IPS-18a (cell line): Measurements from ENCODE around the gene PLXNC1.

Experiments
- H3K27ac ChIP-seq: one replicate; pipeline ENCODE4 v1.5.1; 2013; ENCODE audit warnings: low read length
- H3K27me3 ChIP-seq: one replicate; pipeline ENCODE4 v1.6.1; 2013; ENCODE audit warnings: mild to moderate bottlenecking, low read length; ENCODE audit not compliant: control insufficient read depth, insufficient read depth
- H3K36me3 ChIP-seq: one replicate; pipeline ENCODE4 v1.6.1; 2013; ENCODE audit warnings: low read depth, low read length; ENCODE audit not compliant: control insufficient read depth
- H3K4me1 ChIP-seq: one replicate; pipeline ENCODE4 v1.6.1; 2013; ENCODE audit warnings: low read depth, low read length; ENCODE audit not compliant: control insufficient read depth
- H3K4me3 ChIP-seq: one replicate; pipeline ENCODE4 v1.5.1; 2013; ENCODE audit warnings: low read length
- H3K9ac ChIP-seq: one replicate; pipeline ENCODE4 v1.6.1; 2013; ENCODE audit warnings: mild to moderate bottlenecking, low read length, moderate library complexity
- H3K9me3 ChIP-seq: one replicate; pipeline ENCODE4 v1.6.1; 2013; ENCODE audit warnings: low read depth, low read length; ENCODE audit not compliant: control insufficient read depth

PLXNC1 gene

DNA sequence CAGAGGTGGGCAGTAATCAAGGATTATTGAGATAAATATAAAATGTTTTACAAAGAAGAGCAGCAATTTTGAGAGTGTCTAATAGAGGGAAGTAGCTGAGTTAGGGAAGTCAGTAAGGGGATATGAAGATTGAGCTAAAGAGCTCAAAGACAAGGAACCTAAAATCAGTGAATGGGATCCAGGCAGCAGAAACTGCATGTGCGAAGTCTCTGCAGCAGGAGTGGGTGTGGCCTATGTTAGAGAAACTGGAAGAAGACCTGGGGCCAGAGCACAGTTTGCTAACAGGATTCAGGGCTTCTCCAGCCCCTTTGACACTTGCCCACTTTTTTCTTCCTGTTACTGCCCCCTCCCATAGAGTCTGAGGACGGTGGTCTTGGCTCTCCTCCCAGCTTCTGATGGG lies 36.3 kb upstream of the PLXNC1 start:
- Histone ChIP-seq H3K36me3 (no peaks in the 10 kb centered on the region), H3K9ac (no peak overlapping the region)

DNA sequence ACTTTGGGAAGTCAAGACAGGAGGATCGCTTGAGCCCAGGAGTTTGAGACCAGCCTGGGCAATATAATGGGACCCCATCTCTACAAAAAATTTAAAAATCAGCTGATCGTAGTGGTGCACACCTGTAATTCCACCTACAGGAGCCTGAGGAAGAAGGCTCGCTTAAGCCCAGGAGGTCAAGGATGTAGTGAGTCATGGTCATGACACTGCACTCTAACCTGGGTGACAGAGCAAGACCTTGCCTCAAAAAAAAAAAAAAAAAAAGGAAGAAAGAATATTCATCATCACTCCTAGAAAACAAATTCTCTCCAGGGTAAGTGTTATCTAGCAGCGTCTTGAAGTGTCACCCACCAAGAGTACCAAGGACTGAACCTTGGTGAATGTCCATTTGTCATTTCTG lies 34.2 kb upstream of the PLXNC1 start:
- Histone ChIP-seq H3K9me3 (no peaks in the 10 kb centered on the region), H3K27me3 (no peaks in the 10 kb centered on the region), H3K27ac (no peak overlapping the region), H3K36me3 (no peaks in the 10 kb centered on the region), H3K4me3 (no peak overlapping the region), H3K9ac (no peak overlapping the region), H3K4me1 (peaks cover 4% of the 10 kb centered on the region)

More for the DNA sequence above, 36.3 kb upstream of the PLXNC1 start:
- no peaks in the 10 kb centered on the region for H3K27me3 ChIP-seq
- peaks cover 4% of the 10 kb centered on the region for H3K4me1 ChIP-seq
- no peaks in the 10 kb centered on the region for H3K9me3 ChIP-seq
- no peak overlapping the region for H3K4me3 ChIP-seq
- H3K27ac ChIP-seq, result no peak overlapping the region

DNA sequence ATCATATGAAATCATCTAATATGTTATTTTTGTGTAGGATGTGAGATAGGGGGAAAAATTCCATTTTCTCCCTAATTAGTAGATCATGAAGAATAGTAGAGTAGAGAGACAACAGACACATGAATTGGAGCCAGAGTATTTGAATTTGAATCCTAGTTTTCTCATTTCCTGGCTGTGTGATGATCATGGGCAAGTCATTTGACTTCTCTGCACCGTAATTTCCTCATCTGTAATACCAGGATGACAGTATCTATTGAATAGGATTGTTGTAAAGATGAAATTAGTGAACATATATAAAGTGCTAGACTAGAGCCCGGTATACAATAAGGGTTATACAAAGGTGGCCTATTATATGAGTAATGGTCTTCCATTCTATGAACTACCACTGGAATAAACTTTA lies 32.2 kb upstream of the PLXNC1 start:
- Histone ChIP-seq H3K9ac (no peak overlapping the region), H3K9me3 (no peaks in the 10 kb centered on the region), H3K4me1 (peaks cover 4% of the 10 kb centered on the region), H3K4me3 (no peak overlapping the region), H3K27me3 (no peaks in the 10 kb centered on the region), H3K36me3 (no peaks in the 10 kb centered on the region), H3K27ac (no peak overlapping the region)

DNA sequence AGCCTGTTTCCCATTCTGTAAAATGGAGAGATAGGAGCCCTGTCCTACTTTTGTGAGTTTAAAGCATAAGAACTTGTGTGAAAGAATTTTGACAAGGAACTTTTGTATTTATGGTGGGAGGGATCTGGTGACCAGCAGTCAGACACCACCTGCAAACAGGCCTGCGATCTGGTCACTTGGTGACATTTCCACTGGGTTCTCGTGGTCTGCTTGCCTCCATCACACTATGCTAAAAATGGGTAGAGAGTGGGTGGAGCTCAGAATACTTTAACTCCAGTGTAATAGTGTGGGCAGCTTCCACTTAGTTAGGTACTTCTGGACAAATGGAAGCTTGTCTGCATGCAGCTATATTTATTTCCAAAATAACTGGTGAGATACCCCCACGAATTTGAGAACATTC lies 26.5 kb upstream of the PLXNC1 start:
- Histone ChIP-seq H3K9me3 (no peaks in the 10 kb centered on the region), H3K36me3 (no peaks in the 10 kb centered on the region), H3K4me1 (no peaks in the 10 kb centered on the region), H3K9ac (no peak overlapping the region), H3K27ac (no peak overlapping the region), H3K27me3 (no peaks in the 10 kb centered on the region), H3K4me3 (no peak overlapping the region)

DNA sequence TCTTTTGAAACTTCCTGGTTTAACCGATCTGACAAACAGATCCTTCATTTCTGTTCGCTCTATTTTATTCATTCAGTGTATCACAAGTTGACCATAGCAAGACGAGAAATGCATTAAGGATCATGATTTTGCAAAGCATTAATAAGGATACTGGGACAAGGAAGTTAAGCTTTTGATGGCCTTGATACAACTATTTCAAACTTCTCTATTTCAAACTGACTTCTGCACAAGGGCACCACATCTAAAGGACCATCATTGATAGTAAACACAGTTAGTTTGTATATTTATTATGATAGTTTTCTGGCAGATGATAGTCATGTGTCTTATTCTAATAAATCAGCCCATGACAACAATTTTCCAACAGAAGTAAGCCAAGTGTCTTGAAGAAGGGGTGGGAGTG lies 25.8 kb upstream of the PLXNC1 start:
- Histone ChIP-seq H3K36me3 (no peaks in the 10 kb centered on the region), H3K9me3 (no peaks in the 10 kb centered on the region), H3K27me3 (no peaks in the 10 kb centered on the region), H3K4me3 (no peak overlapping the region), H3K9ac (no peak overlapping the region), H3K27ac (no peak overlapping the region), H3K4me1 (no peaks in the 10 kb centered on the region)

DNA sequence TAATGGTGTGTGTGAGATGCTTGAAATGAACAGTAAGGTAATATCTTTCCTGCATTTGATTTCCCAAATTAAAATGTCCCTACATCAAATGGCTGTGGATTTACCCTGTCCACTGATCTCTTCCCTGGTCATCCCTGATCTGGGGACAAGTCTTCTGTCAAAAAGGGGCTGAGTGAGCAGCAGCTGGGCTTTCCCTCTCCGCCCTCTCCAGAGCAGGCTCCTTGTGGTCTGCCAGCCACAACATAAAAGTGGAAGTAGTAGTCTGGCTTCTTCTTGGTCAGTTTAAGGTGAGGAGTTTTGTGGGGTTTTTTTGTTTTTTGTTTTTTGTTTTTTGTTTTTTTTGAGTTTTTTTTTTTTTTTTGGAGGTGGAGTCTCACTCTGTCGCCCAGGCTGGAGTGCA lies 25.2 kb upstream of the PLXNC1 start:
- no peaks in the 10 kb centered on the region for H3K9me3 ChIP-seq
- H3K27me3 ChIP-seq, result no peaks in the 10 kb centered on the region
- H3K4me1 ChIP-seq, result no peaks in the 10 kb centered on the region
- no peak overlapping the region for H3K9ac ChIP-seq
- H3K4me3 ChIP-seq, result no peak overlapping the region
- H3K36me3 ChIP-seq, result no peaks in the 10 kb centered on the region
- no peak overlapping the region for H3K27ac ChIP-seq

DNA sequence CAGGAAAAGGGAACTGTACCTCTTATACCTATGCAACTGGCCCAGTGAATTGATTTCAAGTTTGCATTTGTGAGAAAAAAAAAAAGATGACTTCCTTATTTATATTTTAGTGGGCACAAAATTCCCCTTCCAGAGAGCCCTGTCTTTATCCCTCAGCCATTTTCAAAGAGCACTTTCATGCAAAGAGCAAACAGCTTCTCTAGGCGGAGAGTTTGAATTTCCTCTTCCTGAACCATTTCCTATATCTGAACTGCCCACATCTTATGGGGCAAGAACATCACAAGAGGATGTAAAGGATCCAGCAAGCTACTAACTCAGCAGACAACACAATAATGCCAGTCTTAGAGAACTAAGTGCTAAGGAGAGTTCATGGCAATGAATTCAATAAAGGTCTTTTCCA lies 22.3 kb upstream of the PLXNC1 start:
- Histone ChIP-seq H3K27ac (no peak overlapping the region), H3K27me3 (no peaks in the 10 kb centered on the region), H3K9me3 (no peaks in the 10 kb centered on the region), H3K9ac (no peak overlapping the region), H3K4me1 (no peaks in the 10 kb centered on the region), H3K4me3 (no peak overlapping the region), H3K36me3 (no peaks in the 10 kb centered on the region)

DNA sequence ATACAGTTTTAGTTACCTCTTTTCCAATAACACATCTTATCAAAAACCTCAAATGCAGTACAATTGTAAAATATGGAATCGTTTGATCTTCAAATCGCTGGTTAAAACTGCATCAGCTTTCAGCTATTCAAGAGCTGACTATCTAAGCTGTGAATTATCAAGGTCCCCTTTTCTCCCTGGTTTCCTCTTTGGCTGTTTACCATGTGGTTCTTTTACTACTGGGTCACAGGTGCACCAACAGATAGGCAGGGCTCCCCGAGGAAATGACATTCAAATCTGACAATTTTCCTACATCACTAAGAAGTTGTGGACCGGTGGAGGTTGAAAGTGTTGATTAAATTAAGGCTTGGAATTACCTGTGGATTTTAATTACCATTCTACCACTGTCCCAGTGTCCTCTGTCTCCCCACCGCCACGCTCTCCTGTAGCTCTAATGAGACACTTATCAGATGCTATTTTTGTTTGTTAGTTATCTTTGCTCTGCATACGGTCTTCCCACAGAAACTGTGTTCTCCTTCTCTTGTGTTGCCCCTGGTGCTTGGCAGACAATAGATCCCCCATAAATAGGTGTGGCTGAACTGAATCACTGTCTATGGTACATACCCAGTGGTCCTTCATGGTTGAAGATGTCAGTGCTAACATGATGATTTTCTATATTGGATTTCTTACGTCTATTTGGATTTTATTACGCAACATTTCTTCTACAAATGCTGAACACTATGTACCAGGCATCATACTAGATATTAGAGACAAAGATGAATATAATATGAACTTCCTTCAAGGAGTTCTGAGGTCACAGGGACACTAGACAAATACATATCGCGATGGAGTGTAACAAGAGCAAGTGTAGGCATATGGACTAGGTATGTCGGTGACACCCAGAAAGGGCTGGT lies 20.9 kb upstream of the PLXNC1 start:
- Histone ChIP-seq H3K27me3 (no peaks in the 10 kb centered on the region), H3K9ac (no peak overlapping the region), H3K4me3 (no peak overlapping the region), H3K4me1 (no peaks in the 10 kb centered on the region), H3K27ac (no peak overlapping the region), H3K36me3 (no peaks in the 10 kb centered on the region), H3K9me3 (no peaks in the 10 kb centered on the region)

DNA sequence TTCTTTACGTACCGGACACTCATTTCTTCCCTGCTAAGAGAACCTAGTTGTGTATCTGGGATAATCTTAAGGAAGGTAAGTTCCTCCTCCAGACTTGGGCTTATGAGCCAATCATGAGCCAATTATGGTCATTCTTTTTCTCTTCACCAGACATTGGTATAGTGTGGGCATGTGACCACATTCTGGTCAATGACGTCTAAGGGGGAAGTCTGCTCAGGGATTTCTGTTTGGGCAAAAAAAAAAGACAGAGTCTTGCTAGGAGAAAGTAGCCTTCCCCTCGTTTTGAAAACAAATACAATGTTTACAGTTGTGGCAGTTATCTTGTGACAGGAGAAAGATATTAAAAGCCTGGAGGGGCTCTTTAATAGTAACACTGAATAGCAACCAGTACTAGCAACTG lies 20.1 kb upstream of the PLXNC1 start:
- no peaks in the 10 kb centered on the region for H3K36me3 ChIP-seq
- H3K27me3 ChIP-seq, result no peaks in the 10 kb centered on the region
- H3K4me1 ChIP-seq, result no peaks in the 10 kb centered on the region
- H3K9ac ChIP-seq, result no peak overlapping the region
- H3K4me3 ChIP-seq, result no peak overlapping the region
- H3K9me3 ChIP-seq, result no peaks in the 10 kb centered on the region
- no peak overlapping the region for H3K27ac ChIP-seq

DNA sequence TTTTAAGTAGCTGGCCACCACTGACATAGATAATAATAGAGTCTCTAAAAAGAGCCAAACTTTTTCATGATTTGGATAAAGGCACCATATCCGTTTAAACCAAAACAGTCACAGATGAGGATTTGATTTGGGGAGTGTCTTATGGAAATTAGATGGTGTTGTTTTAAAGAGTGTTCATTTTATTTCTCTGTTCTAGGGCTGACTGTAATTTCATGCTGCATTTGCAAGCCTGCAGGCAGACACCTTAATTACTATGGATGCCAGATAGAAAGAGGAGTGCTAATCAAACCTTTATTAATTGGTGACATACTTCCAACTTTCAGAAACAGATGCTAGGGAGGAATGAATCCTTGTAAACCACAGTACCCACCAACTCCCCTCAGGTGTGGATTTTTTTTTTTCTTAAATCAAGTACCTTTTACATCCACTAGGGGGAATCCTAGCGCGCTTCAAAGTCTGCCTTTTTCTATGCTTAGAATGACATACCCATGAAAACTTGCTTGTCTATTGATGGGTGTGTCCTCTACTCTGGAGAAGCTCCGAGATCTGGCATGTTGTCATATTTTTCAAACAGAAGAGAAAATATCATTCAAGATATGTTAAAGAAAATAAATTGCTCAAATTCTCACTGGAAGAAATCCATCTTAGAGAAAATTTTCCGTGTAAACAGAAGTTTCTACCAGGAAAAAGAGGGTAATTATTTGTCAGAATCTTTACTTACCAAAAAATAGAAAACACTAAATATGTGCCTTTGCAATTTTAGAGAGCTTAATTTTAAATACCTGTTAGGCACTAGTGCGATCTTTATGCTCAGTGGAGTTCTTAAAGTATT lies 14.2 kb upstream of the PLXNC1 start:
- Histone ChIP-seq H3K4me1 (no peaks in the 10 kb centered on the region), H3K9ac (no peak overlapping the region), H3K4me3 (no peak overlapping the region), H3K9me3 (no peaks in the 10 kb centered on the region), H3K27me3 (no peaks in the 10 kb centered on the region), H3K27ac (no peak overlapping the region), H3K36me3 (no peaks in the 10 kb centered on the region)

DNA sequence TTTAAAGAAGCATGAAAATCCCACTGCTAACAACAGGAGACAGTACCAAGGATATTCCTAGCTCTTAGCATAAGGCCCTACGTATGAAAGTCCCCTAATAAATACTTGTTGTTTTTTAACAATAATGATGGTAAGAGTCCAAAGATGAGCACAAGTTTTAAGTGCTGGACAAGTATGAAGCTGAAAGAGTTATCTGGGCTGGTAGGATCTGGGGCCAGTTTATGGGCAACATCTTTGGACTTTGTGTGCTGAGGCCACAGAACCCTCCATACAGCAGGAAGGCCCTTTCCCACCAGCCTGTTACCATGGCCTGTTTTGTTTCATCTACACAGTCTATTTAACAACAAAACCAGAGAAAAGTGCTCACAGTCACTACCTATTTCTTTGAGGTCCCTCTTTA lies 12.5 kb upstream of the PLXNC1 start:
- H3K9me3 ChIP-seq, result no peaks in the 10 kb centered on the region
- no peak overlapping the region for H3K9ac ChIP-seq
- no peaks in the 10 kb centered on the region for H3K4me1 ChIP-seq
- H3K36me3 ChIP-seq, result no peaks in the 10 kb centered on the region
- H3K27ac ChIP-seq, result no peak overlapping the region
- H3K4me3 ChIP-seq, result no peak overlapping the region
- no peaks in the 10 kb centered on the region for H3K27me3 ChIP-seq
